ENCODE data around the gene ZG16B.

DNA sequence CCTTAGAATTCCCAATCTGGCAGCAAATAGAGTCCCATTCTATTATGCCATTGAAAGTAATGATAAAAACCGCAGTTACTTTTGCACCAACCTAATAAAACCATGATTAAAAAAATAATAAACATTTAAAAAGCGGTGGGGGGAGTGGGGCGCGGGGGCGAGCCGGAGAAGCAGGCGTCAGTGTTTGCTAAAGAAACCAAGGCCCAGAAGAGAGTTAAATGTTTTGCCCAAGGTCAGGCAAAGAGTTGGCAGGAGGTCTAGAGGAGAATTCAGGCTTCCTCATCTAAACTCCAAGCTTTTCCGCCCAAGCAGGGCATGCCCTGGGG, 37.5 kb downstream of the ZG16B start:
- TF ChIP-seq JUND (IDR thresholded peaks at IDR 0.05) (no peak), POLR2AphosphoS5 (IDR thresholded peaks at IDR 0.05; ENCODE audit: low read depth, low read length) (no peak)
- TF ChIP-seq, protein P1, sequence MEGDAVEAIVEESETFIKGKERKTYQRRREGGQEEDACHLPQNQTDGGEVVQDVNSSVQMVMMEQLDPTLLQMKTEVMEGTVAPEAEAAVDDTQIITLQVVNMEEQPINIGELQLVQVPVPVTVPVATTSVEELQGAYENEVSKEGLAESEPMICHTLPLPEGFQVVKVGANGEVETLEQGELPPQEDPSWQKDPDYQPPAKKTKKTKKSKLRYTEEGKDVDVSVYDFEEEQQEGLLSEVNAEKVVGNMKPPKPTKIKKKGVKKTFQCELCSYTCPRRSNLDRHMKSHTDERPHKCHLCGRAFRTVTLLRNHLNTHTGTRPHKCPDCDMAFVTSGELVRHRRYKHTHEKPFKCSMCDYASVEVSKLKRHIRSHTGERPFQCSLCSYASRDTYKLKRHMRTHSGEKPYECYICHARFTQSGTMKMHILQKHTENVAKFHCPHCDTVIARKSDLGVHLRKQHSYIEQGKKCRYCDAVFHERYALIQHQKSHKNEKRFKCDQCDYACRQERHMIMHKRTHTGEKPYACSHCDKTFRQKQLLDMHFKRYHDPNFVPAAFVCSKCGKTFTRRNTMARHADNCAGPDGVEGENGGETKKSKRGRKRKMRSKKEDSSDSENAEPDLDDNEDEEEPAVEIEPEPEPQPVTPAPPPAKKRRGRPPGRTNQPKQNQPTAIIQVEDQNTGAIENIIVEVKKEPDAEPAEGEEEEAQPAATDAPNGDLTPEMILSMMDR (IDR thresholded peaks at IDR 0.05 in 2 of 3, conservative IDR thresholded peaks at IDR 0.05 in 1 of 3; ENCODE audit: borderline replicate concordance in 1 of 3, insufficient read depth in 1 of 3, low read depth in 2 of 3, low read length in 2 of 3) = no peak
